K562 (cell line): ENCODE measurements around the gene KRT222. TPM values are rescaled to one million over a fixed set of nuclear protein-coding genes. Genes with fewer than 3 reads are reported as not detected.

Source experiments
- ATAC-seq: fragments of 200-7000 bp; cut with Tn5 transposase; 3 replicates; pipeline ENCODE4 v1.9.1; 2020; ENCODE audit warnings: moderate library complexity
- BruUV-seq: library from RNA; stranded (reverse); fragments of 400-500 nt; replicated peaks from 2 replicates; lab custom pipeline; 2021; lab: Mats Ljungman, UMichigan
- CTCF ChIA-PET: fragments of 300-600 bp; formaldehyde crosslinking; extraction: SDS; loops from one replicate; lab custom pipeline; 2021; ENCODE audit warnings: low intra/inter-chr PET ratio; lab: Yijun Ruan, JAX
- POLR2A ChIA-PET: fragments of 300-600, 350-650 bp; sonication (Branson Sonifier 250); formaldehyde crosslinking; extraction: SDS; loops from one replicate; lab custom pipeline; 2021; ENCODE audit warnings: antibody characterized with exemption, inconsistent platforms; lab: Yijun Ruan, JAX
- DNase-seq, 4 experiments: peaks; one replicate each; pipeline versions ENCODE4 v3.0.0 to v3.0.0-alpha.2; 2011 to 2018; ENCODE audit warnings: low spot score in 3 of 4, mixed read lengths in 3 of 4; ENCODE audit errors: extremely low read depth in 1 of 4
- FAIRE-seq: peaks from 2 replicates; lab custom pipeline; 2011; peaks lifted over from hg19 to GRCh38; lab: Jason Lieb, UNC
- H2AFZ ChIP-seq: 2 replicates; pipeline ENCODE4 v1.6.0; 2011; ENCODE audit warnings: low read depth, low read length, control low read depth, inconsistent platforms
- H3K27ac ChIP-seq: fragments of 200-600 bp; 3 replicates; pipeline ENCODE4 v1.8.0; 2011; ENCODE audit warnings: low read depth, mild to moderate bottlenecking, control low read depth, inconsistent platforms, low read length, moderate library complexity, mixed read lengths; ENCODE audit errors: extremely low read depth
- H3K27me3 ChIP-seq, 2 experiments: fragments of 300-600 bp in 1 of 2; 2 replicates in 1 of 2; 3 replicates in 1 of 2; pipeline versions ENCODE4 v1.6.0 to v1.8.0; 2011; ENCODE audit warnings: inconsistent platforms in 2 of 2, low read length in 2 of 2, mild to moderate bottlenecking in 1 of 2, mixed read lengths in 1 of 2, moderate library complexity in 1 of 2; ENCODE audit not compliant: control insufficient read depth in 2 of 2, insufficient read depth in 2 of 2
- H3K36me3 ChIP-seq: fragments of 300-600 bp; 3 replicates; pipeline ENCODE4 v1.8.0; 2011; ENCODE audit warnings: mild to moderate bottlenecking, low read length, inconsistent platforms; ENCODE audit not compliant: control insufficient read depth, insufficient read depth
- H3K4me1 ChIP-seq, 2 experiments: fragments of 200-600 bp in 1 of 2; replicated peaks in 1 of 2; 2 replicates in 1 of 2; 3 replicates in 1 of 2; pipeline versions ENCODE4 v1.5.1 to v1.8.0; 2011; ENCODE audit warnings: inconsistent platforms in 2 of 2, low read length in 2 of 2, mild to moderate bottlenecking in 1 of 2, mixed read lengths in 1 of 2, moderate library complexity in 1 of 2; ENCODE audit not compliant: control insufficient read depth in 2 of 2, insufficient read depth in 2 of 2
- H3K4me2 ChIP-seq: 2 replicates; pipeline ENCODE4 v1.6.1; 2011; ENCODE audit warnings: low read length, control low read depth, inconsistent platforms, mixed read lengths; ENCODE audit not compliant: insufficient read depth
- H3K4me3 ChIP-seq: fragments of 200-600 bp; sonication (generic), shearing (Covaris generic); 2 replicates; pipeline ENCODE4 v1.5.1; 2016; ENCODE audit warnings: control low read depth, inconsistent platforms
- H3K79me2 ChIP-seq: fragments of 200-600 bp; 3 replicates; pipeline ENCODE4 v1.8.0; 2011; ENCODE audit warnings: low read length, inconsistent platforms; ENCODE audit not compliant: control insufficient read depth, insufficient read depth
- H3K9ac ChIP-seq, 2 experiments: 2 replicates each; pipeline versions ENCODE4 v1.6.0 to v1.6.1; 2011; ENCODE audit warnings: low read depth in 2 of 2, low read length in 2 of 2, control low read depth in 1 of 2, inconsistent platforms in 1 of 2, mild to moderate bottlenecking in 1 of 2, mixed read lengths in 1 of 2; ENCODE audit not compliant: insufficient read depth in 1 of 2
- H3K9me1 ChIP-seq: one replicate; pipeline ENCODE4 v1.6.0; 2011; ENCODE audit warnings: inconsistent platforms, mild to moderate bottlenecking, low read length, moderate library complexity; ENCODE audit not compliant: control insufficient read depth, insufficient read depth
- H3K9me3 ChIP-seq: replicated peaks from 2 replicates; pipeline ENCODE4 v1.5.1; 2011; ENCODE audit warnings: low read depth, low read length, inconsistent platforms; ENCODE audit not compliant: control insufficient read depth, insufficient read depth
- H4K20me1 ChIP-seq: replicated peaks from 2 replicates; pipeline ENCODE4 v1.6.1; 2011; ENCODE audit warnings: low read length, inconsistent platforms, mixed read lengths; ENCODE audit not compliant: control insufficient read depth, insufficient read depth
- CREM ChIP-seq: IDR thresholded peaks from 2 replicates; pipeline ENCODE4 v1.6.1; 2014; ENCODE audit warnings: antibody characterized with exemption, low read depth
- E2F3 ChIP-seq: fragments of 250-450 bp; sonication (Bioruptor Pico); IDR thresholded peaks from 2 replicates; pipeline ENCODE4 v1.4.0; 2020; ENCODE audit warnings: mild to moderate bottlenecking
- EHMT2 ChIP-seq: fragments of 450-650 bp; IDR thresholded peaks from 2 replicates; pipeline ENCODE4 v1.6.1; 2018; ENCODE audit warnings: antibody characterized with exemption
- FOXK2 ChIP-seq, 2 experiments: fragments of 450-650 bp; IDR thresholded peaks in 1 of 2; conservative IDR thresholded peaks in 1 of 2; 2 replicates each; pipeline ENCODE4 v1.6.1; 2016; ENCODE audit warnings: low read depth in 2 of 2, mild to moderate bottlenecking in 1 of 2
- HNRNPK ChIP-seq: fragments of 200-400 bp; formaldehyde crosslinking; IDR thresholded peaks from one replicate; pipeline ENCODE4 v1.6.1; 2018; ENCODE audit warnings: mild to moderate bottlenecking, low read depth, low read length; ENCODE audit not compliant: poor library complexity, severe bottlenecking
- KDM2B ChIP-seq: fragments of 250-450 bp; sonication (Bioruptor Pico); IDR thresholded peaks from 2 replicates; pipeline ENCODE4 v1.8.0; 2021; ENCODE audit warnings: mild to moderate bottlenecking, moderate library complexity
- PHF21A ChIP-seq: fragments of 450-650 bp; IDR thresholded peaks from 2 replicates; pipeline ENCODE4 v1.6.1; 2017; ENCODE audit warnings: low read depth, borderline replicate concordance
- SIN3A ChIP-seq, 2 experiments: fragments of 150-350 bp in 1 of 2; IDR thresholded peaks; 2 replicates each; pipeline ENCODE4 v1.6.1; 2011 to 2016; ENCODE audit warnings: borderline replicate concordance in 2 of 2, low read depth in 2 of 2, low read length in 2 of 2, mild to moderate bottlenecking in 2 of 2, moderate library complexity in 2 of 2; ENCODE audit not compliant: control insufficient read depth in 1 of 2
- SOX6 ChIP-seq: fragments of 450-650 bp; IDR thresholded peaks from 2 replicates; pipeline ENCODE4 v1.6.1; 2014; ENCODE audit warnings: mild to moderate bottlenecking
- TFAM ChIP-seq: fragments of 250-450 bp; sonication (Bioruptor Pico); conservative IDR thresholded peaks from 2 replicates; pipeline ENCODE4 v1.5.0; 2021; ENCODE audit warnings: mild to moderate bottlenecking, moderate library complexity
- XRCC5 ChIP-seq: fragments of 200-400 bp; formaldehyde crosslinking; IDR thresholded peaks from 2 replicates; pipeline ENCODE4 v1.6.1; 2017; ENCODE audit warnings: low read depth, mild to moderate bottlenecking, low read length
- ZKSCAN3 ChIP-seq: fragments of 250-450 bp; sonication (Bioruptor Pico); IDR thresholded peaks from 2 replicates; pipeline ENCODE4 v1.4.0; 2020
- ZNF57 ChIP-seq: fragments of 450-650 bp; formaldehyde crosslinking; IDR thresholded peaks from 2 replicates; pipeline ENCODE4 v1.4.0; 2020; ENCODE audit warnings: mild to moderate bottlenecking, moderate library complexity
- ZNF764 ChIP-seq: fragments of 250-450 bp; sonication (Bioruptor Pico); IDR thresholded peaks from 2 replicates; pipeline ENCODE4 v1.4.0; 2020; ENCODE audit warnings: low read depth, mild to moderate bottlenecking, moderate library complexity
- WGBS: fragments of 100-300 bp; shearing (Covaris generic); methylation state at CpG from one replicate; pipeline ENCODE4 v1.1.6; 2016; ENCODE audit warnings: low coverage, mixed read lengths; ENCODE audit not compliant: insufficient coverage; ENCODE audit errors: missing lambda C conversion rate; 5-methylcytosine and 5-hydroxymethylcytosine counted together
- in situ Hi-C: fragments of 300-500 bp; cut with MboI; formaldehyde crosslinking; loops from 4 replicates; pipeline ENCODE4 v1.15.0; 2018; ENCODE audit warnings: inconsistent platforms, mixed read lengths
- intact Hi-C: fragments of 100-400 bp; cut with micrococcal nuclease; formaldehyde crosslinking; loops from 2 replicates; pipeline ENCODE4 v1.14.2; 2022
- polyA plus RNA-seq, 8 experiments: library from polyadenylated mRNA; depleted of rRNA in 4 of 8; stranded (reverse) in 5 of 8; unstranded in 3 of 8; fragments of >200 nt; fragmentation: Nextera tagmentation in 2 of 8; fragmentation: Illumina TruSeq in 1 of 8; extraction: Ambion mirVana in 2 of 8; extraction: Trizol in 1 of 8; gene quantifications; 2 replicates each; pipeline versions ENCODE4 v1.2.1 to v1.2.3, GENCODE V29; 2011 to 2014; ENCODE audit warnings: inconsistent platforms in 1 of 8, missing spikeins in 1 of 8
- total RNA-seq, 7 experiments: library from RNA; depleted of rRNA in 6 of 7; stranded (reverse); fragments of >200 nt in 6 of 7; fragmentation: Illumina TruSeq in 2 of 7; extraction: Trizol in 2 of 7; gene quantifications; 2 replicates each; pipeline versions ENCODE4 v1.2.1 to v1.2.3, GENCODE V29; 2011 to 2021; ENCODE audit warnings: low replicate concordance in 1 of 7
- TF ChIP-seq, protein P1 (sequence below): fragments of 450-650 bp; IDR thresholded peaks from 2 replicates; pipeline ENCODE4 v1.6.1; 2016

Gene KRT222
- total and polyA plus RNA-seq, 9 of the 15 experiments (the other 6 are each of a cell fraction or from before 2014, with no cell fraction given) = 0.03 to 0.11 (median 0.05) TPM; not detected in 5

DNA sequence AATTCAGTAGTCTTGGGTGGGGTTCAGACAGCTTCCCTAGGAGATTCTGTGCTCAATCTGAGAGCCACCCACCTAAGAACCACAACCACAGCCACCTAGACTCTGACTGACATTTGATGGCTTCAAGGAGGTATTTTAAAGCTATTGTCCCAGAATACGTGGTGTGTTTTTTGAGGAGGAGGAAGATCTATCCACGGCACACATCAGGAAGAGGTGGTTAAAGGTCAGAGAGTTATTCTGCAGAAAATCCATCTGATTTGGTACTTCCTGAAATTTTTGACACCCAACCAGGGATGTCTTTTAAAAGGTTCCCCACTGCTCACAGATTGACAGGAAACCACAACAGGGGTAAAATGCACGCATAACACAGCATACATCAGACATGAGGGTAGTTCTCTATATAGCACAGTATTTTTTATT, 42.5 kb downstream of the KRT222 start:
- Histone ChIP-seq H4K20me1 (no peaks in the 10 kb centered on the region), H3K27ac (no peak overlapping the region), H2AFZ (no peak overlapping the region)
- in situ Hi-C loops = loop anchor here (25.0 kb wide), 1 partner anchor 1040 kb away; no protein-coding TSS in a partner anchor
- ATAC-seq = no peak
- 7% methylated on average over 3 of the region's 3 CpGs for WGBS
- POLR2A ChIA-PET = no interaction called here
- no peak for TF ChIP-seq SOX6
- no peak for TF ChIP-seq FOXK2 (conservative IDR thresholded peaks at IDR 0.05 in 1 of 2, IDR thresholded peaks at IDR 0.05 in 1 of 2; ENCODE audit: low read depth in 2 of 2)
- TF ChIP-seq, all 486 proteins: peak for 0
- intact Hi-C loops = no loop called here
- H3K4me1 ChIP-seq = no peaks in the 10 kb centered on the region
- no peak for FAIRE-seq
- H3K27me3 ChIP-seq = peaks cover 17 to 25% of the 10 kb centered on the region in 2 experiments
- H3K9ac ChIP-seq = no peak overlapping the region
- CTCF ChIA-PET = no interaction called here
- H3K36me3 ChIP-seq = peaks cover 5% of the 10 kb centered on the region; the same call in 1 of the 3 replicates
- H3K4me3 ChIP-seq = no peak overlapping the region
- no TSS peak for BruUV-seq
- H3K79me2 ChIP-seq = no peaks in the 10 kb centered on the region
- no peak overlapping the region for H3K4me2 ChIP-seq
- H3K9me1 ChIP-seq = no peaks in the 10 kb centered on the region
- no peaks in the 10 kb centered on the region for H3K9me3 ChIP-seq
- DNase-seq = no peak

DNA sequence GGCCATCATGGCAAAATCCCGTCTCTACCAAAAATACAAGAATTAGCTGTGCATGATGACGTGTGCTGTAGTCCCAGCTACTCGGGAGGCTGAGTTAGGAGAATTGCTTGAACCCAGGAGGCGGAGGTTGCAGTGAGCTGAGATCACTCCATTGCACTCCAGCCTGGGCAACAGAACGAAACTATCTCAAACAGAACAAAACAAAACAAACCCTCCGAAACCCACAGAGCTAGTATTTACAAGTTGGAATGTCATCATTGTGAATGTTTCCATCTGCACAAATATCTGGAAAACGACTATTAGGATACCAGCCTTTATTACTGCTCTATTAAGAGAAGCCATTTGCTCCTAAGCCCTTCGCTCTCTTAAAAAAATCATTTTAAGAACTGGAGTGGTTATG, 43.4 kb downstream of the KRT222 start:
- no peak for ATAC-seq
- no peak for TF ChIP-seq SIN3A (IDR thresholded peaks at IDR 0.05; ENCODE audit: borderline replicate concordance in 2 of 2, control insufficient read depth in 1 of 2, low read depth in 2 of 2, low read length in 2 of 2)
- TF ChIP-seq TFAM = no peak
- no peak for TF ChIP-seq E2F3 (CRISPR knock-in tag)
- no peak for TF ChIP-seq XRCC5
- TF ChIP-seq KDM2B (CRISPR knock-in tag) = no peak
- no peak for TF ChIP-seq ZNF764
- TF ChIP-seq ZKSCAN3 (CRISPR knock-in tag) = no peak
- TF ChIP-seq, protein P1, sequence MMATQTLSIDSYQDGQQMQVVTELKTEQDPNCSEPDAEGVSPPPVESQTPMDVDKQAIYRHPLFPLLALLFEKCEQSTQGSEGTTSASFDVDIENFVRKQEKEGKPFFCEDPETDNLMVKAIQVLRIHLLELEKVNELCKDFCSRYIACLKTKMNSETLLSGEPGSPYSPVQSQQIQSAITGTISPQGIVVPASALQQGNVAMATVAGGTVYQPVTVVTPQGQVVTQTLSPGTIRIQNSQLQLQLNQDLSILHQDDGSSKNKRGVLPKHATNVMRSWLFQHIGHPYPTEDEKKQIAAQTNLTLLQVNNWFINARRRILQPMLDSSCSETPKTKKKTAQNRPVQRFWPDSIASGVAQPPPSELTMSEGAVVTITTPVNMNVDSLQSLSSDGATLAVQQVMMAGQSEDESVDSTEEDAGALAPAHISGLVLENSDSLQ = no peak
- TF ChIP-seq ZNF57 = no peak
- TF ChIP-seq HNRNPK = no peak
- TF ChIP-seq CREM = no peak
- TF ChIP-seq PHF21A = no peak
- no peak for TF ChIP-seq EHMT2
- TF ChIP-seq, all 486 proteins: peak for 0
- Histone ChIP-seq H3K4me3 (no peak overlapping the region), H3K4me1 (no peaks in the 10 kb centered on the region), H3K36me3 (no peaks in the 10 kb centered on the region), H3K27ac (no peak overlapping the region), H4K20me1 (no peaks in the 10 kb centered on the region), H3K9me1 (no peaks in the 10 kb centered on the region), H3K4me2 (no peak overlapping the region), H2AFZ (no peak overlapping the region), H3K9ac (no peak overlapping the region), H3K9me3 (no peaks in the 10 kb centered on the region), H3K79me2 (no peaks in the 10 kb centered on the region), H3K27me3 (peaks cover 17 to 31% of the 10 kb centered on the region in 2 experiments)
- no TSS peak for BruUV-seq
- CTCF ChIA-PET = no interaction called here
- POLR2A ChIA-PET = no interaction called here
- WGBS = 13% methylated on average over 8 of the region's 8 CpGs
- DNase-seq (no peak), FAIRE-seq (no peak)
- intact Hi-C loops (loop anchor here (2.0 kb wide), 1 partner anchor 169 kb away; no protein-coding TSS in a partner anchor), in situ Hi-C loops (loop anchor here (25.0 kb wide), 1 partner anchor 1041 kb away; no protein-coding TSS in a partner anchor)
